Right lobe of liver (tissue), 6 donors: Measurements from ENCODE around the gene CRKL. TPM values are rescaled to one million over a fixed set of nuclear protein-coding genes. Genes with fewer than 3 reads are reported as not detected.

ENCODE experiments used
- ATAC-seq, 4 donors: fragments of 200-7000 bp; cut with Tn5 transposase; one replicate each; pipeline ENCODE4 v1.9.1; 2020; ENCODE audit warnings: mild to moderate bottlenecking in 4 of 4, moderate library complexity in 4 of 4
- DNase-seq, 3 donors: peaks; one replicate each; pipeline ENCODE4 v3.0.0-alpha.2; 2020
- H3K27ac ChIP-seq, 3 donors: fragments of 200-600 bp; one replicate each; pipeline ENCODE4 v1.8.0; 2022
- H3K27me3 ChIP-seq, 2 donors: fragments of 200-600 bp; one replicate each; pipeline ENCODE4 v1.8.0; 2022
- H3K36me3 ChIP-seq, 4 donors: fragments of 200-600 bp; sonication (generic) in 1 of 4; one replicate each; pipeline versions ENCODE4 v1.5.1 to v1.8.0; 2017 to 2022; ENCODE audit warnings: control low read depth in 1 of 4
- H3K4me1 ChIP-seq, 4 donors: fragments of 200-600 bp; sonication (generic) in 1 of 4; one replicate each; pipeline versions ENCODE4 v1.5.1 to v1.8.0; 2017 to 2022; ENCODE audit warnings: control low read depth in 1 of 4
- H3K4me3 ChIP-seq, 3 donors: fragments of 200-600 bp; one replicate each; pipeline ENCODE4 v1.8.0; 2022
- H3K9me3 ChIP-seq, 4 donors: fragments of 200-600 bp; sonication (generic) in 1 of 4; one replicate each; pipeline versions ENCODE4 v1.5.1 to v1.8.0; 2017 to 2022; ENCODE audit warnings: control low read depth in 1 of 4
- CTCF ChIP-seq, 4 donors: fragments of 200-600 bp in 3 of 4; fragments of 450-650 bp in 1 of 4; IDR thresholded peaks; one replicate each; pipeline versions ENCODE4 v1.5.1 to v1.8.0; 2016 to 2022; ENCODE audit warnings: antibody characterized with exemption in 4 of 4, mild to moderate bottlenecking in 2 of 4
- POLR2A ChIP-seq: fragments of 450-650 bp; IDR thresholded peaks from one replicate; pipeline ENCODE4 v1.6.1; 2017; ENCODE audit warnings: antibody characterized with exemption, mild to moderate bottlenecking
- WGBS: methylation state at CpG from one replicate; pipeline ENCODE4 v1.1.6; 2018; ENCODE audit warnings: low coverage, low lambda C conversion rate; ENCODE audit not compliant: insufficient coverage; ENCODE audit errors: missing lambda C conversion rate; 5-methylcytosine and 5-hydroxymethylcytosine counted together
- intact Hi-C, 2 donors: fragments of 100-400 bp; cut with DNase I; formaldehyde crosslinking; loops; one replicate each; pipeline versions ENCODE4 v1.11.2 to v1.14.1; 2022
- total RNA-seq, 6 experiments: library from RNA; depleted of rRNA in 2 of 6; stranded (reverse); fragments of >200 nt in 2 of 6; fragmentation: NEBNext Ultra II Directional in 3 of 6; extraction: Animal tissue kit (Norgen Biotek cat#: 25700) in 3 of 6; gene quantifications; one replicate each; pipeline versions ENCODE4 v1.1.0 to v1.2.4, GENCODE V29; 2016 to 2023
- donor health status: DM: no; HTN: yes; CAD: no.
- donor health status: DM: no; HTN: no; CAD: no.
- donor health status: DM: no; HTN: no; CAD: no.
- donor health status: DM: no; HTN: yes; CAD: no.
- donor health status: DM: no; HTN: yes; CAD: no.

The CRKL gene
- total RNA-seq, 6 experiments from 2014 or later = 27.5 to 53.1 (median 35.2) TPM

DNA sequence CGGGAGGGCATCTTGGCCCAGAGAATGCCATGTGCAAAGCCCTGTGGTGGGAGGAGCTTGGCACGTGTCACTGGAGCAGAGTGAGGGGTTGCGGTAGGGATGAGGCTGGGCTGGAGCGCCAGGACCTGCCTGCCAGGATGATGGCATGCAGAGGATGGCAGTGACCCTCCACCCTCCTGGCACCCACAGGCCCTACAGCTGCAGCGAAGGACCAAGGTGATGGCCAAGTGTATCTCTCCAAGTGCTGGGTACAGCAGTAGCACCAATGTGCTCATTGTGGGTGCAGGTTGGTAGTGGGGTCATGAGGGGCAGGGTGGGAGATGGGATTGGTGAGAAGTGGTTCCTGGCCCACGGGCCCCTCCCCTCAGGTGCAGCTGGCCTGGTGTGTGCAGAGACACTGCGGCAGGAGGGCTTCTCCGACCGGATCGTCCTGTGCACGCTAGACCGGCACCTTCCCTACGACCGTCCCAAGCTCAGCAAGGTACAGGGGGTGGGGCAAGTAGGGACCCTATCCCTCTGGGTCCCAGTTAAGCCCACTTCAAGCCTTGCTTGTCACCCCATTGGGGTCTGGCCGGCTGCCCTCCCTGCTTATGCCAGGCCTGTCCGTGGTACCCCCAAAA lies 57.2 kb downstream of the CRKL start:
- 52% methylated on average over 2 of the region's 16 CpGs for WGBS
- intact Hi-C loops = no loop called here
- no peaks in the 10 kb centered on the region for H3K9me3 ChIP-seq
- H3K27ac ChIP-seq = no peak overlapping the region
- H3K36me3 ChIP-seq = no peaks in the 10 kb centered on the region
- no peak overlapping the region for H3K4me3 ChIP-seq
- no peaks in the 10 kb centered on the region for H3K27me3 ChIP-seq
- no peak for ATAC-seq
- H3K4me1 ChIP-seq = peaks cover 0 to under 1% (median 0%) of the 10 kb centered on the region in 4 donors
- DNase-seq = no peak
- TF ChIP-seq CTCF (IDR thresholded peaks at IDR 0.05) (no peak), POLR2A (no peak)

DNA sequence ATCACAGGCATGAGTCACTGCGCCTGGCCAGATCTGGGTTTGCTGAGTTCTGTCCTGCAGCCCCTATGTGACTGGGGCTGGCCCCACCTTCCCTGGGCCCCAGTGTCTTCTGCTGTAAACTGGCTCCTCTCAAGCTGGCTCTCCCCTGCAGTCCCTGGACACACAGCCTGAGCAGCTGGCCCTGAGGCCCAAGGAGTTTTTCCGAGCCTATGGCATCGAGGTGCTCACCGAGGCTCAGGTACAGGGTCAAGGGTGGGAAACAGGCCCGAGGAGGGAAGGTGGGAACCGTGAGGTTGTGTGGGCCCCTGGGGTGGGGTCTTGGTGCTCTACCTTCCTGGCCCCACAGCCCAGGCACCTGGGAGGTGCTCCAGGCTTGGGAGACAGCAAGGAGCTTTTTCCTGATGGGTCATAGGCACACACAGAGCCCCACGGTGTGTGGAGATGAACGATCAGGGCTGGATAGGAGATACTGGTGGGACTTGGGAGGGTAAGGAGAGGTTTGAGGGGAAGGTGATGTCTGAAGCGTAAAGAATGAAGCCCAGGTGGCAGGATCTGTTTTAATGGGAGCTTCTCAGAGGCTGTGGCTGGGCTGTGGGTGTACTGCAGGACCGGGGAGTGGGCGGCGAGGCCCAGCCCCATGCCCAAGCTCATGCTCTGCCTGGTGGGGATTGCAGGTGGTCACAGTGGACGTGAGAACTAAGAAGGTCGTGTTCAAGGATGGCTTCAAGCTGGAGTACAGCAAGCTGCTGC lies 58.5 kb downstream of the CRKL start:
- DNase-seq = no peak
- ATAC-seq = no peak
- TF ChIP-seq CTCF (IDR thresholded peaks at IDR 0.05) (no peak), POLR2A (no peak)
- 71% methylated on average over 4 of the region's 14 CpGs for WGBS
- Histone ChIP-seq H3K4me1 (peaks cover 0 to 11% (median under 1%) of the 10 kb centered on the region in 4 donors), H3K4me3 (no peak overlapping the region), H3K36me3 (no peaks in the 10 kb centered on the region), H3K9me3 (no peaks in the 10 kb centered on the region), H3K27me3 (no peaks in the 10 kb centered on the region), H3K27ac (no peak overlapping the region)
- intact Hi-C loops = no loop called here

DNA sequence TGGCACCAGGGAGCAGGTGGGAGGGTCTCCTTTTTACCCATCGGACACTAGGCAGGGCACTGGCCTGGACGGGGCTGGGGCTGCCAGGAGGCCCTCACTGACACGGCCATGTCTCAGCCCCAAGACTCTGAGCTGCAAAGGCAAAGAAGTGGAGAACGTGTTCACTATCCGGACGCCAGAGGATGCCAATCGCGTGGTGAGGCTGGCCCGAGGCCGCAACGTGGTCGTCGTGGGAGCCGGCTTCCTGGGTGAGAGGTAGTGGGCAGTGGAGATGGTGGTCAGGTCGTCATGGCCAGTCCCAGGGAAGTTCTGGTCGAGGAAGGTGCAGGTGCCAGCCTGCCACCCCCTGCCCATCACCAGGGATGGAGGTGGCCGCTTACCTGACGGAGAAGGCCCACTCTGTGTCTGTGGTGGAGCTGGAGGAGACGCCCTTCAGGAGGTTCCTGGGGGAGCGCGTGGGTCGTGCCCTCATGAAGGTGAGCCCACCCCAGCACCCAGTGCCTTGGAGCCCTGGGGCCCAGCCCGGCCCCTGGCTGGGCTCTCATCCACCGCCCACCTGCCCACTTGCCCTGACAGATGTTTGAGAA lies 59.2 kb downstream of the CRKL start:
- no peak for DNase-seq
- Histone ChIP-seq H3K36me3 (no peaks in the 10 kb centered on the region), H3K9me3 (no peaks in the 10 kb centered on the region), H3K27me3 (no peaks in the 10 kb centered on the region), H3K4me1 (peaks cover 0 to 18% (median 4%) of the 10 kb centered on the region in 4 donors), H3K4me3 (no peak overlapping the region), H3K27ac (no peak overlapping the region)
- TF ChIP-seq CTCF (IDR thresholded peaks at IDR 0.05) (no peak), POLR2A (no peak)
- no peak for ATAC-seq
- WGBS = 61% methylated on average over 4 of the region's 24 CpGs
- intact Hi-C loops = no loop called here

- no peak for TF ChIP-seq CTCF (IDR thresholded peaks at IDR 0.05)
- TF ChIP-seq POLR2A = no peak
- no peak for DNase-seq
- Histone ChIP-seq H3K36me3 (no peaks in the 10 kb centered on the region), H3K4me3 (no peak overlapping the region), H3K9me3 (no peaks in the 10 kb centered on the region), H3K27ac (no peak overlapping the region), H3K27me3 (no peaks in the 10 kb centered on the region), H3K4me1 (peaks cover 0 to 18% (median 5%) of the 10 kb centered on the region in 4 donors)
- 59% methylated on average over 3 of the region's 11 CpGs for WGBS
- ATAC-seq = no peak
- intact Hi-C loops = no loop called here
Observed at GRCh38 chr22:20977019-20977418, 59.8 kb downstream of the CRKL start.
